ENCODE measurements around the gene SAMD11. TPM values are rescaled to one million over a fixed set of nuclear protein-coding genes. Genes with fewer than 3 reads are reported as not detected.

SAMD11 gene
- polyA plus RNA-seq, 2 of the 4 experiments (the other 2 are of a cell fraction) = 22.4 to 52.8 TPM

GRCh38 chr1:920521-920920, 3.2 kb upstream of the SAMD11 start:
- peak in 1 of 2 experiments; percentile 5; a peak in 3 of 6 replicates for ATAC-seq
- H3K4me2 ChIP-seq = peak overlapping the region; percentile 87
- H3K4me3 ChIP-seq = peak overlapping the region; percentile 29; the same call in 2 of the 3 replicates

GRCh38 chr1:921011-921837, 2.5 kb upstream of the SAMD11 start:
- Histone ChIP-seq H3K4me3 (peak overlapping the region; percentile 29; the same call in 2 of the 3 replicates), H3K4me1 (peaks cover 51% of the 10 kb centered on the region), H3K27ac (peak overlapping the region; percentile 70 to 97; a peak in 5 of 6 replicates), H3K9me3 (no peaks in the 10 kb centered on the region), H3K4me2 (peak overlapping the region; percentile 87)
- no peak for FAIRE-seq
- peak; percentile 63 to 71 for DNase-seq (ENCODE audit: low read depth in 1 of 2, low spot score in 1 of 2)
- TF ChIP-seq REST (IDR thresholded peaks at IDR 0.05) (no peak), EHF (CRISPR knock-in tag; IDR thresholded peaks at IDR 0.05) (no peak), FOXS1 (CRISPR knock-in tag; IDR thresholded peaks at IDR 0.05) (no peak), RAD21 (conservative IDR thresholded peaks at IDR 0.05 in 1 of 2, IDR thresholded peaks at IDR 0.05 in 1 of 2) (0 out of 5 replicates have a peak, but pooled peaks of 1 of the 2 experiments have one; percentile 20), GATA3 (IDR thresholded peaks at IDR 0.05; ENCODE audit: borderline replicate concordance) (peak; percentile 32; the same call in 1 of the 2 replicates), JUNB (IDR thresholded peaks at IDR 0.05) (no peak), CEBPB (IDR thresholded peaks at IDR 0.05) (no peak), CHD2 (IDR thresholded peaks at IDR 0.05; ENCODE audit: low read length, partially characterized antibody) (no peak), JUN (IDR thresholded peaks at IDR 0.05) (peak in 1 of 2 experiments; percentile 31; a peak in 1 of 5 replicates), KDM5A (IDR thresholded peaks at IDR 0.05) (no peak), FOSL2 (IDR thresholded peaks at IDR 0.05) (no peak), FOSL2 (CRISPR knock-in tag; IDR thresholded peaks at IDR 0.05) (no peak), POLR2A (IDR thresholded peaks at IDR 0.05; ENCODE audit: low read length) (no peak; the same call in 1 of the 2 replicates), CTCF (IDR thresholded peaks at IDR 0.05) (peak; percentile 9; the same call in 1 of the 3 replicates), SMC3 (IDR thresholded peaks at IDR 0.05) (peak; percentile 32), HMGXB4 (CRISPR knock-in tag; IDR thresholded peaks at IDR 0.05; ENCODE audit: borderline replicate concordance) (no peak), MAX (IDR thresholded peaks at IDR 0.05) (peak; percentile 62)
- ChIA-PET POLR2A (interaction anchor here (1.0 kb wide), 1 partner anchor 21 kb away, joined by 3 read pairs; no protein-coding TSS in a partner anchor), CTCF (interaction anchor here (1.6 to 5.4 kb wide), 4 partner anchors 9 to 19 kb away, joined by 4 to 47 read pairs (median 20); no protein-coding TSS in a partner anchor)
- WGBS (ENCODE audit: missing lambda C conversion rate) = 39% methylated on average over 34 of the region's 38 CpGs
- ATAC-seq = peak; percentile 46 to 69

More at GRCh38 chr1:920521-920920, 3.2 kb upstream of the SAMD11 start:
- DNase-seq (ENCODE audit: low read depth in 1 of 2, low spot score in 1 of 2) (no peak), FAIRE-seq (no peak)
- WGBS (ENCODE audit: missing lambda C conversion rate) = 0% methylated on average over 2 of the region's 13 CpGs
- H3K9me3 ChIP-seq = no peaks in the 10 kb centered on the region
- H3K4me1 ChIP-seq = peaks cover 45% of the 10 kb centered on the region
- peak overlapping the region; percentile 70 to 97; a peak in 5 of 6 replicates for H3K27ac ChIP-seq
- POLR2A ChIA-PET = interaction anchor here (1.0 kb wide), 1 partner anchor 22 kb away, joined by 3 read pairs; no protein-coding TSS in a partner anchor
- CTCF ChIA-PET = interaction anchor here (1.6 to 5.4 kb wide), 4 partner anchors 8 to 20 kb away, joined by 4 to 47 read pairs (median 20); no protein-coding TSS in a partner anchor
- TF ChIP-seq FOXS1 (CRISPR knock-in tag; IDR thresholded peaks at IDR 0.05) (no peak), POLR2A (IDR thresholded peaks at IDR 0.05; ENCODE audit: low read length) (0 out of 2 replicates have a peak, but pooled peaks have one; percentile 12)
